T-cell (primary cell): ENCODE results near the gene LUZP1. TPM values are rescaled to one million over a fixed set of nuclear protein-coding genes. Genes with fewer than 3 reads are reported as not detected.

Experiments used
- ATAC-seq, 4 experiments: fragments of 200-7000 bp in 3 of 4; fragments of 150-1000 bp in 1 of 4; cut with Tn5 transposase; replicated peaks in 1 of 4; 1 replicate in 3 of 4; 2 replicates in 1 of 4; pipeline ENCODE4 v1.10.0; 2021; ENCODE audit warnings: moderate library complexity in 3 of 4, mild to moderate bottlenecking in 2 of 4, moderate number of reproducible peaks in 1 of 4
- CTCF ChIA-PET, 2 donors: fragments of 300-600 bp; sonication (Branson Sonifier 250); formaldehyde crosslinking; loops; one replicate each; lab custom pipeline; 2022; ENCODE audit warnings: antibody characterized with exemption in 2 of 2; lab: Charles Lee
- POLR2A ChIA-PET, 2 donors: fragments of 300-600 bp; sonication (Branson Sonifier 250); formaldehyde crosslinking; loops; one replicate each; lab custom pipeline; 2022; ENCODE audit warnings: antibody characterized with exemption in 2 of 2; lab: Charles Lee
- DNase-seq, 35 experiments: peaks; one replicate each; pipeline versions ENCODE4 v3.0.0 to v3.0.0-alpha.2; 2013 to 2023
- H3K27ac ChIP-seq: one replicate; pipeline ENCODE4 v1.5.1; 2013; ENCODE audit warnings: low read length
- H3K27me3 ChIP-seq, 2 experiments: replicated peaks in 1 of 2; 1 replicate in 1 of 2; 2 replicates in 1 of 2; pipeline versions ENCODE4 v1.6.1 to v1.7.0; 2013; ENCODE audit warnings: low read length in 1 of 2, mixed read lengths in 1 of 2; ENCODE audit not compliant: control insufficient read depth in 2 of 2, insufficient read depth in 2 of 2; ENCODE audit errors: extremely low read depth in 1 of 2
- H3K36me3 ChIP-seq, 2 donors: 1 replicate in 1 of 2; 2 replicates in 1 of 2; pipeline versions ENCODE4 v1.6.1 to v1.7.0; 2013; ENCODE audit warnings: low read length in 1 of 2; ENCODE audit not compliant: control insufficient read depth in 2 of 2, insufficient read depth in 1 of 2; ENCODE audit errors: extremely low read depth in 1 of 2
- H3K4me1 ChIP-seq, 2 experiments: 1 replicate in 1 of 2; 2 replicates in 1 of 2; pipeline versions ENCODE4 v1.6.1 to v1.7.0; 2013; ENCODE audit warnings: low read length in 2 of 2, mixed read lengths in 1 of 2; ENCODE audit not compliant: insufficient read depth in 2 of 2, control insufficient read depth in 1 of 2; ENCODE audit errors: extremely low read depth in 1 of 2
- H3K4me3 ChIP-seq, 2 donors: 1 replicate in 1 of 2; 2 replicates in 1 of 2; pipeline versions ENCODE4 v1.5.1 to v1.7.0; 2013; ENCODE audit warnings: mild to moderate bottlenecking in 2 of 2, low read length in 1 of 2, moderate library complexity in 1 of 2; ENCODE audit not compliant: control insufficient read depth in 1 of 2; ENCODE audit errors: extremely low read depth in 1 of 2
- H3K9me3 ChIP-seq: 2 replicates; pipeline ENCODE4 v1.7.0; 2013
- H3K27ac Mint-ChIP-seq, 2 donors: one replicate each; pipeline ENCODE4 v1.8.0; 2020 to 2021; ENCODE audit warnings: mild to moderate bottlenecking in 2 of 2, mixed read lengths in 2 of 2
- H3K27me3 Mint-ChIP-seq, 2 donors: one replicate each; pipeline ENCODE4 v1.8.0; 2021 to 2022; ENCODE audit warnings: mixed read lengths in 2 of 2
- H3K36me3 Mint-ChIP-seq: one replicate; pipeline ENCODE4 v1.8.0; 2021; ENCODE audit warnings: mixed read lengths
- H3K4me1 Mint-ChIP-seq, 3 donors: one replicate each; pipeline ENCODE4 v1.8.0; 2020 to 2022; ENCODE audit warnings: mixed read lengths in 3 of 3, mild to moderate bottlenecking in 1 of 3
- H3K4me3 Mint-ChIP-seq, 3 donors: one replicate each; pipeline ENCODE4 v1.8.0; 2020 to 2022; ENCODE audit warnings: mild to moderate bottlenecking in 3 of 3, mixed read lengths in 3 of 3, moderate library complexity in 3 of 3
- H3K9me3 Mint-ChIP-seq, 3 donors: one replicate each; pipeline ENCODE4 v1.8.0; 2020 to 2022; ENCODE audit warnings: mixed read lengths in 3 of 3
- WGBS: methylation state at CpG from one replicate; pipeline ENCODE4 v1.1.5; 2013; ENCODE audit warnings: missing lambda C conversion rate; ENCODE audit not compliant: insufficient coverage; 5-methylcytosine and 5-hydroxymethylcytosine counted together
- total RNA-seq, 35 experiments: library from RNA in 6 of 35; stranded (reverse) in 6 of 35; fragments of 120-200 nt in 1 of 35; gene quantifications; one replicate each; pipeline versions ENCODE4 v1.2.1 to v1.2.4 and lab custom pipeline; 2013 to 2026

Gene LUZP1
- total RNA-seq, 5 donors from 2014 or later (not counting 1 experiment from before 2014, with no cell fraction given): 18.8 to 24.8 (median 19.7) TPM

DNA sequence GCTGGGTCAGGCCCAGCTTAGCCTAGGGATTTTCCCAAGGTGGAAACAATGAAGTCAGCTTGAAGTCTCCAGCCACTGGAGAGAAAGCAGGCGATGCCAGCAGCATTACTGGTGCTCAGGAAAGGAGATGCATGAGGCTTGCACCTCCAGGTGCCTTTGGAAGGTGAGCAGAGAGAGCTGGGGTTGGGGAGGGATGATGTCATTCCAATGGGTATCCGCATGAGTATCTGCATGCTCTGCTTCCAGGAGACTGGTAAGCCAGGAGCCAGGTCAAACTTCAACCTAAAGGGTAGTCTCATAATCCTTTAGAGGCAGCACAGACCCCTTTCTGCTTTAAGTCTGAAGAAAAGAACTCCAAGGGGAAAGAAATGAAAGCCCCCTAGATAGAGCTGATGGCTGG lies 80.6 kb downstream of the LUZP1 start:
- ChIA-PET POLR2A (no interaction called here), CTCF (no interaction called here)
- Histone ChIP-seq H3K9me3 (no peaks in the 10 kb centered on the region), H3K27me3 (no peaks in the 10 kb centered on the region), H3K27ac (no peak overlapping the region), H3K4me3 (no peak overlapping the region), H3K36me3 (peaks cover 9 to 72% of the 10 kb centered on the region in 2 donors), H3K4me1 (no peaks in the 10 kb centered on the region)
- no peaks in the 10 kb centered on the region for H3K9me3 Mint-ChIP-seq
- H3K27me3 Mint-ChIP-seq: no peaks in the 10 kb centered on the region
- peaks cover 63% of the 10 kb centered on the region for H3K36me3 Mint-ChIP-seq
- H3K27ac Mint-ChIP-seq: peak overlapping the region in 1 of 2 donors; percentile 35
- no peak overlapping the region for H3K4me3 Mint-ChIP-seq
- whole genome bisulfite sequencing: 86% methylated on average over 1 of the region's 2 CpGs
- DNase-seq (no peak), ATAC-seq (no peak)
- H3K4me1 Mint-ChIP-seq: no peaks in the 10 kb centered on the region

DNA sequence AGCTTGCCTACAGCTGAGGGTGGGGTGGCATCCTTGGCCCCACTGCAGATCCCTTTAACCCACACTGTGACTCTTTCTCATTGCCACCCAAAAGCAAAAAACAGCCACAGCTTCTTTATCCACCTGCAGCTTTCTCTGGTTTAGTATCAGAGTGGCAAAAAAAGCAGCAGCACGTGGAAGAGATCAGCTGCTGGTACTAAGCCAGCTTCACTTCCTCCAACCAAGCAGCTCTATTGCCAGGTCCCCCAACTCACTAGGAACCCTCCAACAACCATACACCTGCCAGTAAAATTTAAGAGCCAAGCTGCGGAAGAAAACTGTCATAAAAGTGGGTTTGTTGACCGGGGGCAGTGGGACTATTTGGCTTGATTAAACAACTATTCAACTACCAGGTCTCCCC lies 83.0 kb downstream of the LUZP1 start:
- Histone ChIP-seq H3K36me3 (peaks cover 4 to 74% of the 10 kb centered on the region in 2 donors), H3K27ac (no peak overlapping the region), H3K4me3 (no peak overlapping the region), H3K27me3 (no peaks in the 10 kb centered on the region), H3K4me1 (no peaks in the 10 kb centered on the region), H3K9me3 (no peaks in the 10 kb centered on the region)
- no peaks in the 10 kb centered on the region for H3K4me1 Mint-ChIP-seq
- DNase-seq (no peak), ATAC-seq (no peak)
- H3K9me3 Mint-ChIP-seq: no peaks in the 10 kb centered on the region
- H3K27me3 Mint-ChIP-seq: no peaks in the 10 kb centered on the region
- ChIA-PET CTCF (interaction anchor here in 1 of 2 donors (1.0 kb wide), 1 partner anchor 99 kb away, joined by 4 read pairs; no protein-coding TSS in a partner anchor), POLR2A (interaction anchor here in 1 of 2 donors (0.5 kb wide), 1 partner anchor 9 kb away, joined by 5 read pairs; no protein-coding TSS in a partner anchor)
- H3K27ac Mint-ChIP-seq: peak overlapping the region in 1 of 2 donors; percentile 35
- peaks cover 71% of the 10 kb centered on the region for H3K36me3 Mint-ChIP-seq
- WGBS: 67% methylated on average over 1 of the region's 3 CpGs
- no peak overlapping the region for H3K4me3 Mint-ChIP-seq

DNA sequence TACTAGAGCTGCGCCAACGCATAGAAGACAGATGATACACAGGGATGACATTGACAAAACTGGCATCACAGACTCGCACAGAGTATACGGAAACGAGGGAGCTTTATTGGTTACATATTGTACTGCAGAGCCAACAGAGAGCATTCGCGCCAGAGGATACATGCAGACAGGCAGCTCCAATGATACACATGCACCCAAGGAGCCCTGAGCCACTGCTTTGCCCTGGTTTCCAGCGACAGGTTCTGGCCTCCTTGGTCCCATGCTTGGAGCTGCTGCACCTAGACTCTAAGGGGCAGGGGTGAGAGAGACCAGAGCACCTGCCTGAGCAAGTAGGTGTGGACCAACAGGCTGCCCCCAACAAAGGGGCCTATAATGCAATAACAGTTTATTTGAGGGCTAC lies 83.8 kb downstream of the LUZP1 start:
- DNase-seq (no peak), ATAC-seq (no peak)
- 91% methylated on average over 7 of the region's 8 CpGs for WGBS
- H3K36me3 ChIP-seq: peaks cover 6 to 81% of the 10 kb centered on the region in 2 donors
- H3K27ac Mint-ChIP-seq: no peak overlapping the region
- POLR2A ChIA-PET: no interaction called here
- no peaks in the 10 kb centered on the region for H3K4me1 ChIP-seq
- no peak overlapping the region for H3K4me3 ChIP-seq
- H3K4me1 Mint-ChIP-seq: no peaks in the 10 kb centered on the region
- H3K36me3 Mint-ChIP-seq: peaks cover 78% of the 10 kb centered on the region
- no peaks in the 10 kb centered on the region for H3K9me3 ChIP-seq
- no peak overlapping the region for H3K4me3 Mint-ChIP-seq
- no peaks in the 10 kb centered on the region for H3K27me3 ChIP-seq
- no peak overlapping the region for H3K27ac ChIP-seq
- CTCF ChIA-PET: interaction anchor here in 1 of 2 donors (1.0 kb wide), 1 partner anchor 99 kb away, joined by 4 read pairs; no protein-coding TSS in a partner anchor
- H3K27me3 Mint-ChIP-seq: no peaks in the 10 kb centered on the region
- H3K9me3 Mint-ChIP-seq: no peaks in the 10 kb centered on the region

DNA sequence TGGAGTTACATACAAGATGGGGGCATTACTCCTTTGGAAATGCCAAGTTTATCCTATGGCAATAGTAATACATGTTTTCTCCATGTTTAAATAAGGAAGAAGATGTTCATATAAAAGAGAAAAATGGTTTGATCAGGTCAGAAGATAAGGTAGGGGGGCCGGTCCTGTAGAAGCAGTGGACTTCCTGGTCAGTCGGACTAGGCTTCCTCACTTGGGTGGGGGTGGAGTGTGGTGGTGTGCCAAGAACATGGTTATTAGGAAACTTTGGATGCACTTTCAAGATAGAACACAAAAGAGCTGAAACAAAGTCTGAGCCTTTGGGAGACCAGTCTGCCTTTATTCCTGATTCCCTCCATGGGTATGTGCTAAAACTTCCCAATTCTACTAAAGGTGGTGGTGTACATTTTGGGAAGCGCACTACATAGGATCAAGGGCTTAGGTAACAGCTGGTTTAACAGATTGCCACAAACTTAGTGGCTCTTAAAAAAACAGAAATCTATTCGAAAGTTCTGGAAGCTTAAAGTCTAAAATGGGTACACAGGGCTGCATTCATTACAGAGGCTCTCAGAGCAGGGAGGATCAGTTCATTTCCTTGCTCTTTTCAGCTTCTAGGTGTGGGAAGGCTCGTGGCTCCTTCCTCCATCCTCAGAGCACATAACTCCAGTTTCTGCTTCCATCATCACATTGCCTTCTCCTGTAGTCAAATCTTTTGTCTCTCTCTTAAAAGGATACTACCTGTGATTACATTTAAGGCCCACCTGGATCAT lies 84.8 kb downstream of the LUZP1 start:
- H3K36me3 Mint-ChIP-seq: peaks cover 87% of the 10 kb centered on the region
- Histone ChIP-seq H3K4me1 (no peaks in the 10 kb centered on the region), H3K27me3 (no peaks in the 10 kb centered on the region), H3K36me3 (peaks cover 10 to 89% of the 10 kb centered on the region in 2 donors), H3K27ac (no peak overlapping the region), H3K9me3 (no peaks in the 10 kb centered on the region), H3K4me3 (no peak overlapping the region)
- no peak overlapping the region for H3K4me3 Mint-ChIP-seq
- ChIA-PET POLR2A (interaction anchor here in 1 of 2 donors (0.5 kb wide), 1 partner anchor 179 kb away, joined by 7 read pairs; no protein-coding TSS in a partner anchor), CTCF (no interaction called here)
- no peak for DNase-seq
- 67% methylated on average over 1 of the region's 5 CpGs for WGBS
- no peaks in the 10 kb centered on the region for H3K4me1 Mint-ChIP-seq
- H3K9me3 Mint-ChIP-seq: no peaks in the 10 kb centered on the region
- peak overlapping the region in 1 of 2 donors; percentile 34 for H3K27ac Mint-ChIP-seq
- no peak for ATAC-seq
- no peaks in the 10 kb centered on the region for H3K27me3 Mint-ChIP-seq

GRCh38 chr1:23081376-23081775 lies 87.3 kb downstream of the LUZP1 start:
- ChIA-PET CTCF (no interaction called here), POLR2A (no interaction called here)
- no peaks in the 10 kb centered on the region for H3K27me3 Mint-ChIP-seq
- H3K27ac Mint-ChIP-seq: no peak overlapping the region
- peak in 1 of 35 experiments; percentile 19 for DNase-seq
- Histone ChIP-seq H3K9me3 (no peaks in the 10 kb centered on the region), H3K4me3 (no peak overlapping the region), H3K36me3 (peaks cover 10 to 86% of the 10 kb centered on the region in 2 donors), H3K4me1 (no peaks in the 10 kb centered on the region), H3K27me3 (no peaks in the 10 kb centered on the region), H3K27ac (no peak overlapping the region)
- H3K4me1 Mint-ChIP-seq: no peaks in the 10 kb centered on the region
- no peak overlapping the region for H3K4me3 Mint-ChIP-seq
- H3K9me3 Mint-ChIP-seq: no peaks in the 10 kb centered on the region
- 95% methylated on average over 2 of the region's 3 CpGs for WGBS
- no peak for ATAC-seq
- H3K36me3 Mint-ChIP-seq: peaks cover 82% of the 10 kb centered on the region

DNA sequence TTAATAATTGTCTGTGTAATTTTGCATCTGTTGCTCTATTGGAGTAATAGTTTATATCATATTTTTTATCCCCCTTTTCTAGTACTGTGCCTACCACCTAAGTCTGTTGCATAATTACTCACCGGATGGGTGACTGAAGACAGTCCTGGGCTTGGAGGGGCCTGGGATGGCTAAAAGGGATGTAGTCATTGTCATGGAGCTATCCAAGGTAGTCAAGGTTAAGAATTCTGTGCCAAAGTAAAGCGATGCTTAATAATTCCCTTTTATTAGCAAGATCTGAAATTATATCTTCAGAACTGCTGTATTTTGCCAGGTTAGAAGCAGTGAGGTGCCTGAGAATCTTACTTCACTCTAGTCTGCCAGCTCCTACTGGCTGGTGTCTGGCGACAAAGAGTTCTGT lies 87.8 kb downstream of the LUZP1 start:
- no peaks in the 10 kb centered on the region for H3K9me3 ChIP-seq
- peaks cover 10 to 86% of the 10 kb centered on the region in 2 donors for H3K36me3 ChIP-seq
- Mint-ChIP-seq H3K9me3 (no peaks in the 10 kb centered on the region), H3K27ac (no peak overlapping the region), H3K4me3 (no peak overlapping the region), H3K4me1 (no peaks in the 10 kb centered on the region), H3K27me3 (no peaks in the 10 kb centered on the region), H3K36me3 (peaks cover 77% of the 10 kb centered on the region)
- no peak for ATAC-seq
- ChIA-PET POLR2A (no interaction called here), CTCF (no interaction called here)
- no CpG with 5 or more reads among the region's 3 CpGs for WGBS
- H3K4me3 ChIP-seq: no peak overlapping the region
- no peaks in the 10 kb centered on the region for H3K27me3 ChIP-seq
- no peak overlapping the region for H3K27ac ChIP-seq
- no peaks in the 10 kb centered on the region for H3K4me1 ChIP-seq
- no peak for DNase-seq
